SH-SY5Y (cell line): ENCODE data around the gene ARHGAP31.

Experiments used
- GATA2 ChIP-seq: IDR thresholded peaks from 2 replicates; pipeline ENCODE4 v1.6.1; 2011; ENCODE audit warnings: mild to moderate bottlenecking, low read depth, low read length
- GATA3 ChIP-seq: IDR thresholded peaks from 2 replicates; pipeline ENCODE4 v1.6.1; 2011; ENCODE audit warnings: low read depth, mild to moderate bottlenecking, low read length, moderate library complexity

- TF ChIP-seq GATA2 (no peak), GATA3 (no peak)
These were observed 25.1 kb downstream of the ARHGAP31 start for GRCh38 chr3:119319311-119319710.
